Right lobe of liver (tissue), 4 donors: ENCODE measurements around the gene TTC5.
"Not testable (repeated sequence)": the region's sequence is repeated elsewhere in the genome, so short reads cannot be mapped to it uniquely, and the experiment has no call there.

ENCODE experiments used
- CTCF ChIP-seq, 4 donors: fragments of 200-600 bp in 3 of 4; fragments of 450-650 bp in 1 of 4; IDR thresholded peaks; one replicate each; pipeline versions ENCODE4 v1.5.1 to v1.8.0; 2016 to 2022; ENCODE audit warnings: antibody characterized with exemption in 4 of 4, mild to moderate bottlenecking in 2 of 4
- POLR2A ChIP-seq: fragments of 450-650 bp; IDR thresholded peaks from one replicate; pipeline ENCODE4 v1.6.1; 2017; ENCODE audit warnings: antibody characterized with exemption, mild to moderate bottlenecking
- donor health status: DM: no; HTN: no; CAD: no.
- donor health status: DM: no; HTN: no; CAD: no.
- donor health status: DM: no; HTN: yes; CAD: no.

GRCh38 chr14:20264361-20264760, 41.4 kb downstream of the TTC5 start:
- not testable (repeated sequence) for TF ChIP-seq CTCF (IDR thresholded peaks at IDR 0.05); POLR2A
